K562 treated with DMSO at 1 percent for 24 hours (cell line): ENCODE measurements around the gene COX19. TPM values are rescaled to one million over a fixed set of nuclear protein-coding genes. Genes with fewer than 3 reads are reported as not detected.

Source experiments
- total RNA-seq: library from RNA; unstranded; fragments of 300-600 nt; gene quantifications from 2 replicates; pipeline ENCODE4 v1.2.3, GENCODE V29; 2022; ENCODE audit warnings: low read depth; ENCODE audit not compliant: insufficient read depth

The COX19 gene
- total RNA-seq, result 5.7 and 7.0 TPM in 2 replicates

GRCh38 chr7:974820-975681 is at the start of gene COX19:
Gene COX19 (minus strand): TSS chr7:975549. CDS start chr7:975509, 40 bp downstream.

GRCh38 chr7:983004-983615 is 7.8 kb upstream of the COX19 start, which contains the start of gene CYP2W1:
Gene CYP2W1 (plus strand): TSS chr7:983181. CDS start chr7:983212, 31 bp downstream.

GRCh38 chr7:954330-955238 is 20.8 kb downstream of the COX19 start, which contains the start of gene ADAP1:
Gene ADAP1 (minus strand): TSS chr7:954680. CDS start chr7:954477, 203 bp downstream.

Other genes with a start within 250 kb of the COX19 start
- 26.9 and 27.5 TPM in 2 replicates for gene DNAAF5, start 248.8 kb downstream of the COX19 start, total RNA-seq
- gene PRKAR1B, start 248.3 kb downstream of the COX19 start, total RNA-seq, result 13.3 and 13.9 TPM in 2 replicates
- gene SUN1, start 143.1 kb downstream of the COX19 start, total RNA-seq, result 90.8 and 93.0 TPM in 2 replicates
- 131 and 136 TPM in 2 replicates for gene GET4, start 99.0 kb downstream of the COX19 start, total RNA-seq
- gene ADAP1, start 20.9 kb downstream of the COX19 start, total RNA-seq, result 1.3 and 2.1 TPM in 2 replicates
- not detected in 2 replicates for gene CYP2W1, start 7.6 kb upstream of the COX19 start, total RNA-seq
- gene GPR146, start 69.0 kb upstream of the COX19 start, total RNA-seq, result 5.2 and 9.3 TPM in 2 replicates
- 0.66 and 0.67 TPM in 2 replicates for gene GPER1, start 112.6 kb upstream of the COX19 start, total RNA-seq
- 20.1 and 28.7 TPM in 2 replicates for gene ZFAND2A, start 184.6 kb upstream of the COX19 start, total RNA-seq